HG03460 (cell line): ENCODE results near the gene CACNA1C.

ENCODE experiments used
- ATAC-seq: cut with Tn5 transposase; IDR thresholded peaks from one replicate; pipeline ENCODE4 v1.9.1; 2021; ENCODE audit not compliant: unreplicated experiment

Gene CACNA1C

GRCh38 chr12:2288875-2289274 lies 236.1 kb downstream of the CACNA1C start:
- ATAC-seq, result no peak

GRCh38 chr12:2289525-2289924 lies 236.7 kb downstream of the CACNA1C start:
- no peak for ATAC-seq

- ATAC-seq, result no peak
These were observed 237.3 kb downstream of the CACNA1C start for GRCh38 chr12:2290091-2290490.

GRCh38 chr12:2290516-2291065 lies 237.8 kb downstream of the CACNA1C start:
- ATAC-seq, result no peak

- no peak for ATAC-seq
These were observed 238.5 kb downstream of the CACNA1C start for GRCh38 chr12:2291182-2291832.

- ATAC-seq, result no peak
These were observed 239.2 kb downstream of the CACNA1C start for GRCh38 chr12:2291947-2292346.

GRCh38 chr12:2292560-2292959 lies 239.8 kb downstream of the CACNA1C start:
- no peak for ATAC-seq

GRCh38 chr12:2294651-2295475 lies 242.1 kb downstream of the CACNA1C start:
- no peak for ATAC-seq

GRCh38 chr12:2295941-2296461 lies 243.2 kb downstream of the CACNA1C start:
- no peak for ATAC-seq

GRCh38 chr12:2297004-2297403 lies 244.2 kb downstream of the CACNA1C start:
- ATAC-seq, result no peak

- no peak for ATAC-seq
These were observed 244.9 kb downstream of the CACNA1C start for GRCh38 chr12:2297658-2298057.

- no peak for ATAC-seq
These were observed 245.9 kb downstream of the CACNA1C start for GRCh38 chr12:2298556-2299200.

- ATAC-seq, result no peak
These were observed 246.4 kb downstream of the CACNA1C start for GRCh38 chr12:2299206-2299605.

- ATAC-seq, result no peak
These were observed 247.4 kb downstream of the CACNA1C start for GRCh38 chr12:2300168-2300567.

GRCh38 chr12:2300886-2301285 lies 248.1 kb downstream of the CACNA1C start:
- ATAC-seq, result no peak

- no peak for ATAC-seq
These were observed 249.0 kb downstream of the CACNA1C start for GRCh38 chr12:2301531-2302461.

GRCh38 chr12:2302711-2303580 lies 250.2 kb downstream of the CACNA1C start:
- ATAC-seq, result no peak

GRCh38 chr12:2304223-2304622 lies 251.4 kb downstream of the CACNA1C start:
- no peak for ATAC-seq

GRCh38 chr12:2306012-2306411 lies 253.2 kb downstream of the CACNA1C start:
- no peak for ATAC-seq
